Measurements from ENCODE around the gene C1orf141. TPM values are rescaled to one million over a fixed set of nuclear protein-coding genes. Genes with fewer than 3 reads are reported as not detected.

The C1orf141 gene
- total RNA-seq, 2 experiments from 2014 or later, result not detected

DNA sequence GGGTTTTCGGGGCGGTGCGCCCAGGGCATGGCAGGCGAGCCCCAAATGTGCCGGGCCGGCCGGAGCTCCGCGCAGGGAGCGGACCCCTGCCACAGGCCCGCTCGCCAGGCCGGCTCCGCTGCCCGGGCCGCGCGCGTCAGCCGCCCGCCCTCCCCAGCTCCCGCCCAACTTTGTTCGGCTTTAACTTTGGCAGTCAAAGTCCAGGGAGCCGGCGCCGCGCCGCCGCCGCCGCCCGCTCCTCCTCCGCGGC, 81.3 kb downstream of the C1orf141 start:
- DNase-seq, result no peak
- peak overlapping the region; percentile 84 for H3K4me3 Mint-ChIP-seq
- TF ChIP-seq, protein P1, sequence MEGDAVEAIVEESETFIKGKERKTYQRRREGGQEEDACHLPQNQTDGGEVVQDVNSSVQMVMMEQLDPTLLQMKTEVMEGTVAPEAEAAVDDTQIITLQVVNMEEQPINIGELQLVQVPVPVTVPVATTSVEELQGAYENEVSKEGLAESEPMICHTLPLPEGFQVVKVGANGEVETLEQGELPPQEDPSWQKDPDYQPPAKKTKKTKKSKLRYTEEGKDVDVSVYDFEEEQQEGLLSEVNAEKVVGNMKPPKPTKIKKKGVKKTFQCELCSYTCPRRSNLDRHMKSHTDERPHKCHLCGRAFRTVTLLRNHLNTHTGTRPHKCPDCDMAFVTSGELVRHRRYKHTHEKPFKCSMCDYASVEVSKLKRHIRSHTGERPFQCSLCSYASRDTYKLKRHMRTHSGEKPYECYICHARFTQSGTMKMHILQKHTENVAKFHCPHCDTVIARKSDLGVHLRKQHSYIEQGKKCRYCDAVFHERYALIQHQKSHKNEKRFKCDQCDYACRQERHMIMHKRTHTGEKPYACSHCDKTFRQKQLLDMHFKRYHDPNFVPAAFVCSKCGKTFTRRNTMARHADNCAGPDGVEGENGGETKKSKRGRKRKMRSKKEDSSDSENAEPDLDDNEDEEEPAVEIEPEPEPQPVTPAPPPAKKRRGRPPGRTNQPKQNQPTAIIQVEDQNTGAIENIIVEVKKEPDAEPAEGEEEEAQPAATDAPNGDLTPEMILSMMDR (IDR thresholded peaks at IDR 0.05), result no peak
- ChIA-PET POLR2A (interaction anchor here (0.6 to 1.6 kb wide), 9 partner anchors 23 to 289 kb away, joined by 3 to 7 read pairs (median 3); no protein-coding TSS in a partner anchor), CTCF (interaction anchor here (1.0 to 2.6 kb wide), 7 partner anchors 57 to 160 kb away, joined by 3 to 9 read pairs (median 5); no protein-coding TSS in a partner anchor)
- no peaks in the 10 kb centered on the region for H3K27me3 Mint-ChIP-seq
- H3K4me1 Mint-ChIP-seq (ENCODE audit: low read depth), result peaks cover 22% of the 10 kb centered on the region
- peak overlapping the region; percentile 94 for H3K27ac Mint-ChIP-seq
- H3K9me3 Mint-ChIP-seq, result no peaks in the 10 kb centered on the region
- peak; percentile 45 for ATAC-seq
- intact Hi-C loops (cut with micrococcal nuclease), result no loop called here
- H3K36me3 Mint-ChIP-seq (ENCODE audit: low read depth), result peaks cover 23% of the 10 kb centered on the region

DNA sequence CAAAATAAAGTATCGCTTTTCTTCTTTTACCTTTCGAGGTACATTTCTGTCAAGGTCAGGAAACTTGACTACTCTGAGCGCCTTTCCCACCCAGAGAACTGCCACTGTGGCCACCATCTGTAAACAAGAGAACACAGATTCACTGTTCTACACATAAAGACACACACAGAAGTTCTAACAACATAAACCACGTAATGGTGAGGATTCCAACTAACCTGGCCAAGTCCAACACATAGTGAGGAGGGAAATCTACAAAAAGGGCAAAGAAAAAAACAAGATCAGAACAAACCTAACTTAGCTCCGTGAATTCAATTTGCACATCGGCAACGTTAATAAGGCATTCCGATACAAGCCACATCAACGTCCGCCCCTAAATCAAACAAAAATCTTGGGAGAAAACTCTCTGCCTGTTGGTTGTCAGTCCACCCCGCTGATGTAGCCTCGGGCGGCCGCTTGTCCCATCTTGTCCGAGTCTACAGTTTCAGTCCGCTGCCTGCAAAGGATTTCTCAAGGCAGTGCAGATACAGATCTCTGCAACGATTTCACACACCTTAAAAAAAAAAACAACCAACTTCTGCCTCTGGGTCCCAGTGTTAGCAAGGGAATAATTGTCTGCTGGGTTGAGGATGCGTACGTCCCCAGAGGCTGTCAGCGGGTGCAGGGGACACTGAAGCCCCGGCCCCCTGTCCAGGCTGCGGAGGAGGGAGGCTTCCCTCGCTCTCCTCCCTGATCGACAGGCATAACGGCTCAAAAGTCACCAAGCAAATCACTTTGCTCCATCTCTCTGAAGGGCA, 81.8 kb downstream of the C1orf141 start:
- TF ChIP-seq, protein P1 (IDR thresholded peaks at IDR 0.05), result no peak
- intact Hi-C loops (cut with micrococcal nuclease), result no loop called here
- DNase-seq (peak; percentile 51), ATAC-seq (no peak)
- peak overlapping the region; percentile 84 for H3K4me3 Mint-ChIP-seq
- H3K27ac Mint-ChIP-seq, result peak overlapping the region; percentile 82
- H3K4me1 Mint-ChIP-seq (ENCODE audit: low read depth), result peaks cover 22% of the 10 kb centered on the region
- H3K27me3 Mint-ChIP-seq, result no peaks in the 10 kb centered on the region
- CTCF ChIA-PET, result interaction anchor here (1.0 to 2.6 kb wide), 6 partner anchors 57 to 160 kb away, joined by 3 to 9 read pairs (median 6); no protein-coding TSS in a partner anchor
- H3K36me3 Mint-ChIP-seq (ENCODE audit: low read depth), result peaks cover 24% of the 10 kb centered on the region
- H3K9me3 Mint-ChIP-seq, result no peaks in the 10 kb centered on the region
- POLR2A ChIA-PET, result interaction anchor here (0.8 to 1.6 kb wide), 7 partner anchors 23 to 288 kb away, joined by 3 to 7 read pairs (median 3); no protein-coding TSS in a partner anchor

DNA sequence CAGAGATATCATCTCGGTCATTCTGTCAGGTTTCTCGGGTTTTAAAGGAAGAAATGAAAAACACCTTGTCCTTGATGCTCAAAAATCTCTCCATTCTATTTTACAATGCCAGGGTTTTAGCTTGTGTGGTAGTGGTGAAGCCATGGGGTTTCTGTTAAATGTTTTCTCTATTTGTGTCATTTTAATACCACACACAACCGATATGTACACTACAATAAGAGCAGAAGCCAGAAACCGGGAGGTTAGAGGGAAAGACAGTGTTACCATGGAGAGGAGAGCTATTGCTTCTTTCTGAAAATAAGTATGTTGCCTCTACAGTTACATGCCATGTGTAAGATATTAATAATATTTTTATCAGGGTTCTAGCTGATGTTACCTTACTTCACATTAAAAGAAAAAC, 83.6 kb downstream of the C1orf141 start:
- no peaks in the 10 kb centered on the region for H3K27me3 Mint-ChIP-seq

DNA sequence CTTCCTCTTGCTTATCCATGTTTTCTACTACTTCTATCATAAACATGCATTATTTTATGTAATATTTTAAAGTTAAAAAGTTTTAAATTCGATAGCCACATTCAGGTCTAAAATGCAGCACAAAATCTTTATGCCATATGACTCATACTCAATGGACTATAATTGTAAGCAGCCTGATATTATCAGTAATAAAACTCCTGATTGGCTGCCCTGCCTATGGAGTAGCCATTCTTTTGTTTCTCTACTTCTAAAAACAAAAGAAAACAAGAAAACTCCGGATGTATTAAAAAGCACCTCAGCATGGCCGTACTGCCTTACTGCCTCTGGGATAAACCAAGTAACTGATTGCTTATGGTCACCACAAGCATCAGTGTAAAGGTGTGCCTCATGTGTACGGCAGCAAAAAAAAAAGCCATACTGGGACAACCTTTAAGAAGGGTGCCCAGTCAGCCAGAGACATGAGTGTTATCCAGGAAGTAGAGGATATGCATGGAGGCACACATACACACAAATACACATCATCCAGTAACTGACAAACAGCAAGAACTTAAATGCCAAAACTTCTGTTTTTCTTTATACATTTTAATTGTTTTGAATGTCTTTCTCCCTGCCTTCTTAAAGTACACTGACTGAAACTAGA, 90.0 kb downstream of the C1orf141 start:
- H3K36me3 Mint-ChIP-seq (ENCODE audit: low read depth), result peaks cover 59% of the 10 kb centered on the region
- POLR2A ChIA-PET, result no interaction called here

More for the DNA sequence above, 83.6 kb downstream of the C1orf141 start:
- DNase-seq (no peak), ATAC-seq (no peak)
- intact Hi-C loops (cut with micrococcal nuclease), result no loop called here
- Mint-ChIP-seq H3K9me3 (no peaks in the 10 kb centered on the region), H3K27ac (no peak overlapping the region), H3K4me3 (no peak overlapping the region), H3K4me1 (ENCODE audit: low read depth) (peaks cover 22% of the 10 kb centered on the region), H3K36me3 (ENCODE audit: low read depth) (peaks cover 34% of the 10 kb centered on the region)
- ChIA-PET POLR2A (interaction anchor here (0.6 to 1.4 kb wide), 2 partner anchors 12 to 368 kb away, joined by 3 to 6 read pairs; no protein-coding TSS in a partner anchor), CTCF (interaction anchor here (1.2 to 2.8 kb wide), 6 partner anchors 15 to 161 kb away, joined by 3 to 10 read pairs (median 6); no protein-coding TSS in a partner anchor)
- TF ChIP-seq, protein P1 (IDR thresholded peaks at IDR 0.05), result no peak

More for the DNA sequence above, 90.0 kb downstream of the C1orf141 start:
- DNase-seq, result no peak
- intact Hi-C loops (cut with micrococcal nuclease), result no loop called here
- Mint-ChIP-seq H3K4me3 (no peak overlapping the region), H3K27me3 (no peaks in the 10 kb centered on the region), H3K4me1 (ENCODE audit: low read depth) (no peaks in the 10 kb centered on the region), H3K27ac (no peak overlapping the region), H3K9me3 (no peaks in the 10 kb centered on the region)
- CTCF ChIA-PET, result interaction anchor here (1.2 kb wide), 1 partner anchor 168 kb away, joined by 5 read pairs; no protein-coding TSS in a partner anchor
- TF ChIP-seq, protein P1 (IDR thresholded peaks at IDR 0.05), result no peak
- no peak for ATAC-seq
